Measurements from ENCODE around the gene MYO18B.

Gene MYO18B

DNA sequence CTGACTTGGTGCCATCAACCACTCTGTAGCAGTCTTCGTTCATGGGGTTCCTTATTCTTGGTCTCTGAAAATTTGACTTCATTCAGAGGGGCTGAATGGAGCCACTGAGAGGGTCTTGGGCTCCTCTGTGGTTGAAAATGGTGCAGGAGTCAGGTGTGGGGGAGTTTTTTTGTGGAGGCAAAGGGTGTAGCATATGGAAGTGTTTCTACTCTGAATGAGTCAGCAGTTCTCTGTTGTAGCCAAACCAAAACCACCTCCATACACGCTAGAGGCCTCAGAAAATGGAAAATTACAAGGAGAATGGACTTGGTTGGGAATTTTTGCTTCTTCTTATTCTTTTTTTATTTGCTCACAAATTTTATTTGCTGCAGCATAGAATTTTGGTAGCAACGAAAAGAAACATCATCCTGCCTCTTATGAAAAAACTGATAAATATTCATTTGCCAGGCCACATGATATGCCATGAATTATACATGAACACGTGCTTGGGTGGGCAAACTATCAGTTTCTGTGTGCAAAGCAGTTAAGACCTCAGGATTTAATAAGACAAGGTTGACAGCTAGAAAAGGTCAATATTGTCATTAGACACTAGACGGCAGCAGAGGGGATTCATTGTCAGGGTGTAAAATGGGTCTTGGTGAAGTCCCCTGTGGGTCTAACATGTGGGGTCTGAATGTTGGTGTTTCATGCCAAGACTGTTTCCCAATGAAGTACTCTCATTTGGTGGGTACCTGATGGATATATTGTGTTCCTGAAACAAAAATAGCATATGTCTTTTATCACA, 111.7 kb downstream of the MYO18B start:
- no peak for DNase-seq (ENCODE audit: low spot score)

DNA sequence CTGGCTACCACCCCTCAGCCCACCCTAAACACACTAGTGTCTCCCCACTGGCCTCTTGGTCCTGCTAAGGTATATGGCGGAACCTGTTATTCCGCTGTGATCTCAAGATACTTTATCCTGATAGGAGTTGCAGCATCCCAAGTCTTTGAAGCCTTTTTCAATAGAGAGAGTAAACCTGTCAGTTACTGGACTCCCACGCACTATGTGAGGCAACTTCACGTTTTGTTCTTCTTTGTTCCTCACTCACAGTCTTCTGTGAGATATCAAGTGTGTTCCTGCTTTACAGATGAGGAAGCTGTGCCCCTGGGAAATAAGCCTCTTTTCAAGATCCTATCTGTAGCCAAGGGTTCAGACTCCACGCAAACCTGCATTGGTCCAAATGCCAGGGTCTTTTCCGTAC, 127.8 kb downstream of the MYO18B start:
- DNase-seq (ENCODE audit: low spot score) = peak; percentile 8

- no peak for DNase-seq (ENCODE audit: low spot score)
Observed at GRCh38 chr22:25874327-25874726, 132.3 kb downstream of the MYO18B start.

DNA sequence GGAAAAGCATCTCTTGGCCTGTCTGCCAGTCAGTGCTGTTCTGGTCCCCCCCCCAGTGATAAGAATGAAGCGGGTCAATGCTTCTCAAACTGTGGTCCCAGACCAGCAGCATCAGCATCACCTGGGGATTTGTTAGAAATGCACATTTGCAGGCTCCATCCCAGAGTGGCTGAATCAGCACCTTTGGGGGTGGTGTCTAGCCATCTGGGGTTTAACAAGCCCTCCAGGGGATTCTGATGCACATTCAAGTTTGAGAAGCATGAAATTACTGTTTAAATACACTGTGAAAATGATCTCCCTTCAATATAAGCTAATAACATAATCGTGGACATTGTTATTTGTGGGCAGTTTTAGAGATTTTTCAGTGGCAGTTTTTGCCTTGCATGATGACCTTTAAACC, 133.5 kb downstream of the MYO18B start:
- no peak for DNase-seq (ENCODE audit: low spot score)

- DNase-seq (ENCODE audit: low spot score) = no peak
Observed at GRCh38 chr22:25876871-25877270, 134.9 kb downstream of the MYO18B start.

- DNase-seq (ENCODE audit: low spot score) = no peak
Observed at GRCh38 chr22:25878933-25879332, 136.9 kb downstream of the MYO18B start.

DNA sequence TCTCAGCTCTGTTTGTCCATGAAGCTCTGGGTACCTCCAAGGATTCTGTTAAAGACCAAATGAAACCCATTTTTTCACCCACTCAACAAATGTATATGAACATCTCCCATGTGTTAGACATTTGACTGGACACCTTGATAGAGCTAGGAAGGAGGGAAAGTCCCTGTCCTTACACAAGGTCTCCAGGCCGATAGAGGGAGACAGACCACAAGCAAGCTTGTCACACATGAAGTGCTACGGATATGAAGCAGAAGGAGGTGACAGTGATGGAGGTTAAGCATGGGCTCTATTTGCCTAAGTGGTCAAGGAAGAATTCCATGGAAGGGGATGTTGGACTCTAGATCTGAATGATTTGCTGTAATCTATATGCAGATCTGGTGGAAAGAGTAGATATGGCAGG, 138.5 kb downstream of the MYO18B start:
- DNase-seq (ENCODE audit: low spot score) = no peak

DNA sequence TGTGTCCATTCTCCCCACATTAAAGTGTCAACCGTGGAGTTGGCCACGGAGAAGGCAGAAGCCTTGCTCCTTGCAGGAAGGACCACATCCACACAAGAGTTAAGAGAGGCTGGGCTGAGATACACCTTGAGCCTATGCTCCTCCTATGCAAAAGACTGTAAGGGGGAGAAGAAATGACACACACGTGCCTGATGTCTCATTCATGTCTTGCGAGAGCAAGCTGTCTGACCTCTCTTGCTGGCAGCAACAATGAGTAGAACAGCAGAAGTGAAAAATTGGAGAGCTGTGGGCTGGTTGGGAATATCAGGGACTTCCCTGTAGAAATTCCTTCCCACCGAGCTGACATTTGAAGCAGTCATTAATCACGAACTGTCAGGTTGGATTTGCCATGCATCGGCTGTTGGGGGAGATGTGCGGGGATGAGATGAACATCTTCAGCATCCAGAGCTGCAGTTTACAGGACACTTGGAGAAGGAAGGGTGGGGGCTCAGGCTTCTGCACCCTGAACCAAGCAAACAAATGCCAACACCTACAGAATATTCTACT, 139.3 kb downstream of the MYO18B start:
- DNase-seq (ENCODE audit: low spot score) = no peak

- DNase-seq (ENCODE audit: low spot score) = no peak
Observed at GRCh38 chr22:25882360-25882759, 140.4 kb downstream of the MYO18B start.

GRCh38 chr22:25883482-25884033, 141.6 kb downstream of the MYO18B start:
- DNase-seq (ENCODE audit: low spot score) = no peak

DNA sequence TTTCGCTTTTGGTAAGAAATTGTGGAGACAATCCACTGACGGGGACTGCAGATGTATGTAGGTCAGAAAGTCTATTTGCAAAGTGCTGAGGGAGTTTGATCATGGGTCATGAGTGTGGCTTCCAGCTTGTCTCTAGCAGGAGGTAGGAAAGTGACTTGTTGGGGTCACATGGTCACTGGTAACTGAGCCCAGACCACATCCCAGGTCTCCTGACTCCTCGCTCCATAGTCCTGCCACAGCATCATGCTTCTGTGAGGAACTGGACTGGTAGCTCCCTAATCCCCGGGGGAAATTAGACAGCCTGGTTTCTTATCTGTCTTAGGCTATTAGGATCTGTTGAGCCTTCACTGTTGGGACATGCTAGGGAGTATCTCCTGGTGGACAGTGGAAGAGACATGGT, 142.1 kb downstream of the MYO18B start:
- no peak for DNase-seq (ENCODE audit: low spot score)

DNA sequence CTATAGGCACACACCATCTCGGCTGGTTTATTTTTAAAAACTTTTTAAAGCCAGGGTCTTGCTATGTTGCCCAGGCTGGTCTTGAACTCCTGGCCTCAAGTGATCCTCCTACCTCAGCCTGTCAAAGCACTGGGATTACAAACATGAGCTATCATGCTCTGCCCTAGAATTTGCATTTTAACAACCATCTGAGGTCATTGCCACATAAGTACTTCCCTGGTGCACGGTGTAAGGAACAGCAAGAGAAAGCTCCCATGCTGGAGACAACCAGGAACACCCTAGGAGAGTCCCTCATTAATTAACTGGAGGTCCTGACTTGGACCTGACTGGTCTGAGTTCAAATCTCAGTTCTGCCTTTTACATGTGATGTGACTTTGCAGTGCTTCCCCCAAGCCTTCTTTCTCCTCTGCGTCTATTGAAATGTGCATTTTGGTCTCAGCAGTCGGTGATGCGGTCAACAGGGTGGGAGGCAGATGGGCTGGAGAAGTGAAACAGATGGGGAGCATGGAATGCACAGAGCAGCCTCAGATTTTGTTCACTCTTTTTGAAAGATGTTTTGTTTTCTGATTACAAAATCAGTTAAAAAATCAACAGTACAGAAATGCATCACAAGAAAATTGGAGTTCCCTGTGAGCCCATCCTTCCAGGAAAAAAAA, 146.5 kb downstream of the MYO18B start:
- no peak for DNase-seq (ENCODE audit: low spot score)

- no peak for DNase-seq (ENCODE audit: low spot score)
Observed at GRCh38 chr22:25890651-25891050, 148.7 kb downstream of the MYO18B start.

DNA sequence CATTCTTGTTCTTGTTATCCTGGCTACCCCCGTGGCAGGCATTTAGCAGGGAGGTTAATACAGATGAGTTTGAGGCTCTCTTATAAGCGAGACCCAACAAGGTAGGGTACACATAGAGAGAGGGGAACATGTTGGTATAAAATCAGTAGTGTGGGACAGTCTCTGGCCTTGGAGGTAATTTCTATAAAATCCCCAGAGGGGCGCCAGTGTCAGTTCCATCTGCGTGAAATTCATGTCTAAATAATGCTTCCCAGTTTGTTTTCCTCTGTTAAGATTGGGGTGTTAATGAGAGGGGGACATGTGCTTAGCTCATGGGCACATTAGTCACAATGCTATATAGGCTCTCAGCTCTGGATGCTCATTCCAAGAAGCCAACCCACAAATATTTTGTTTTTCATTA, 150.7 kb downstream of the MYO18B start:
- no peak for DNase-seq (ENCODE audit: low spot score)

GRCh38 chr22:25895678-25896077, 153.7 kb downstream of the MYO18B start:
- DNase-seq (ENCODE audit: low spot score) = no peak

DNA sequence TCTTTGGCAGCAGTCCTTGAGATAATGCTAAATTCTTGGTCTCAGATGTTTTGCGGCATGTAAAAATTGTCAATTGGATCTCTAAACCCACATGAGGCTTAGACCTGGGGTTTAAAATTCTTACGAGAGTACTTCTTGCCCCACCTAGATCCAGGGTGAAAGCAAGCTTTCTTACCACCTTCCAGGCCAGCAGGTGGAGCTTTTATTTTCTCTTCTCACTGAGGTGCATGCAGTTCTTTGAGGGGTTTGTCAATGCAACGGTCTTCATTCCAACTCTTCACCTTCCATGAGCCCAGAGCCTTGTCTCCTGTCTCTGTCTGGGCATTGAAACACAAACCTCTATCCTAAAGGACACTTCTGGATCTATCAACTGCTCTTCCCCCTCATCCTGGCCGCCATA, 154.1 kb downstream of the MYO18B start:
- DNase-seq (ENCODE audit: low spot score) = no peak

GRCh38 chr22:25896592-25896991, 154.6 kb downstream of the MYO18B start:
- no peak for DNase-seq (ENCODE audit: low spot score)

GRCh38 chr22:25898707-25899365, 156.8 kb downstream of the MYO18B start:
- DNase-seq (ENCODE audit: low spot score) = no peak

DNA sequence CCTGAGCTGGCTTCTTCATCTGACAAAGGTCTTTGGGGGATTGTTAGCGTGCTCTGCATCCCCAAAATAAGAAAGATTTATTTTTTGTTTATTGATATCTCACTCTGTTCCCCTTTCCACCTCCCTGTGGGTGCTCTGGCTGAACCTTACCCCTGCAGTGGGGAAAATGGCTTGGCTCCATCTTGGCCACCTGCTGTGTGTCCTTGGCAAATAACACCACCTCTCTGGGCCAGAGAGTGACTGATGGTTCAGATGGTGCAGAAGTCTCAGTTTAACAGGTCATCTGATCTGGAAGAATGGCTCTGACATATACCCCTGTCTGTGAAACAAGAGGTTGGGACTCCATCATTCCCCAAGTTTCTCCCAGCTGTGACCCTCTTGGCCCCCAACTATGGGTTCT, 157.6 kb downstream of the MYO18B start:
- DNase-seq (ENCODE audit: low spot score) = no peak

DNA sequence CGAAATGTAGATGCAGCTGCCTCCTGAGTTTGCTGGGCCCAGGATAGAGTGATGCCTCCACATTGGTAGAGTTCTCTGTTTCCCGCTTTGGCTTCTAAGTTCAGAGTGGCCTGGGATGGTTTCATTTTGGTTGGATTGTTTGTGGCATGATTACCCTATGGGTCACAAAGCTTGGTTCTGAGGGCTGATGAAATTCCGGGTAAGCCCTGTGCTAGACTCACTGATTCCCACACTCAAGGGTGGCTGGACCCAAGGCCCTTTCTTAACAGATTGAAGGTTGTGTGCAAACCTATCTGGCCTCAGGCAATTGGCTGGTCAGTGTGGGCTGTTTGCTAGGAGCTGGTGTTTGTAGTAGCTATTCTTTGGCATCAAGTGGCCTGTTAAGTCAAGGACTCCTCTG, 158.4 kb downstream of the MYO18B start:
- no peak for DNase-seq (ENCODE audit: low spot score)

GRCh38 chr22:25900880-25901279, 158.9 kb downstream of the MYO18B start:
- peak; percentile 85 for DNase-seq (ENCODE audit: low spot score)

DNA sequence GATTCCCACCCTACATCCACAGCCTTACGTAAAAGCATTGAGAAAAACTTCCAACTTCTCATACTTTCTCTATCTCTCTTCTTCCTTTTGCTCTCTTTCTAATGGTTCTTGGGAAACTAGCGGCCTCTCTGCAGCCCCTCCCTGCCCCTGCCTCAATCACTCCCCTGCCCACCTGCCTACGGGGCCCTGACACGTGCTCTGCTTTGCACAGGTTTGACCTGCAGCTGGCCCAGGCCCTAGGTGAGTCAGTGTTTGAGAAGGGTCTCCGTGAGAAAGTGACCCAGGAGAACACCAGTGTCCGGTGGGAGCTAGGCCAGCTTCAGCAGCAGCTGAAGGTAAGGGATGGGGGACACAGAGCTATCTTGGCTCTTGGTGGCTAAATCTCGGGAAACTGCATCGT, 160.4 kb downstream of the MYO18B start:
- DNase-seq (ENCODE audit: low spot score) = no peak

GRCh38 chr22:25903294-25903693, 161.3 kb downstream of the MYO18B start:
- DNase-seq (ENCODE audit: low spot score) = no peak
